Naive thymus-derived CD4-positive, alpha-beta T cell (primary cell): Measurements from ENCODE around the gene LAIR1. TPM values are rescaled to one million over a fixed set of nuclear protein-coding genes. Genes with fewer than 3 reads are reported as not detected.
A peak's percentile ranks its signal among the peaks of the same experiment; 100 is the strongest.
"Not testable (repeated sequence)": the region's sequence is repeated elsewhere in the genome, so short reads cannot be mapped to it uniquely, and the experiment has no call there.

ENCODE experiments used
- ATAC-seq: fragments of 150-1000 bp; cut with Tn5 transposase; 2 replicates; pipeline ENCODE4 v1.10.0; 2021; ENCODE audit warnings: mild to moderate bottlenecking, moderate library complexity
- CTCF ChIA-PET: fragments of 350-600 bp; sonication (Branson Sonifier 250); formaldehyde crosslinking; loops from one replicate; lab custom pipeline; 2021; ENCODE audit warnings: antibody characterized with exemption; lab: Charles Lee
- POLR2A ChIA-PET: fragments of 350-600 bp; sonication (Branson Sonifier 250); formaldehyde crosslinking; loops from one replicate; lab custom pipeline; 2021; ENCODE audit warnings: antibody characterized with exemption, inconsistent platforms; lab: Charles Lee
- DNase-seq, 9 donors: peaks; one replicate each; pipeline versions ENCODE4 v3.0.0 to v3.0.0-alpha.2; 2020 to 2022; ENCODE audit warnings: mixed read lengths in 1 of 9
- H3K27ac ChIP-seq: one replicate; pipeline ENCODE4 v1.7.0; 2013; ENCODE audit warnings: mild to moderate bottlenecking, low read depth, low read length, moderate library complexity
- H3K27me3 ChIP-seq, 2 donors: one replicate each; pipeline ENCODE4 v1.7.0; 2013; ENCODE audit warnings: low read length in 2 of 2, mild to moderate bottlenecking in 2 of 2, moderate library complexity in 2 of 2; ENCODE audit not compliant: control insufficient read depth in 2 of 2, insufficient read depth in 2 of 2
- H3K36me3 ChIP-seq, 3 experiments: 1 replicate in 2 of 3; 2 replicates in 1 of 3; pipeline ENCODE4 v1.7.0; 2013; ENCODE audit warnings: low read length in 3 of 3, mild to moderate bottlenecking in 3 of 3, moderate library complexity in 1 of 3; ENCODE audit not compliant: insufficient read depth in 3 of 3, control insufficient read depth in 2 of 3
- H3K4me1 ChIP-seq, 2 donors: one replicate each; pipeline ENCODE4 v1.7.0; 2013; ENCODE audit warnings: low read length in 2 of 2, mild to moderate bottlenecking in 2 of 2, moderate library complexity in 1 of 2; ENCODE audit not compliant: control insufficient read depth in 2 of 2, insufficient read depth in 2 of 2
- H3K4me3 ChIP-seq: 2 replicates; pipeline ENCODE4 v1.7.0; 2013; ENCODE audit warnings: mild to moderate bottlenecking, low read length
- H3K9me3 ChIP-seq, 3 experiments: 1 replicate in 2 of 3; 2 replicates in 1 of 3; pipeline ENCODE4 v1.7.0; 2013; ENCODE audit warnings: low read length in 3 of 3; ENCODE audit not compliant: control insufficient read depth in 2 of 3
- H3K27ac Mint-ChIP-seq, 9 donors: one replicate each; pipeline ENCODE4 v1.8.0; 2020 to 2022; ENCODE audit warnings: mixed read lengths in 9 of 9, mild to moderate bottlenecking in 8 of 9, moderate library complexity in 5 of 9, inconsistent platforms in 2 of 9
- H3K27me3 Mint-ChIP-seq, 5 donors: one replicate each; pipeline ENCODE4 v1.8.0; 2021 to 2022; ENCODE audit warnings: mixed read lengths in 5 of 5, mild to moderate bottlenecking in 1 of 5
- H3K36me3 Mint-ChIP-seq, 5 donors: one replicate each; pipeline ENCODE4 v1.8.0; 2020 to 2022; ENCODE audit warnings: mixed read lengths in 5 of 5, mild to moderate bottlenecking in 3 of 5, inconsistent platforms in 1 of 5
- H3K4me1 Mint-ChIP-seq, 7 donors: one replicate each; pipeline ENCODE4 v1.8.0; 2020 to 2022; ENCODE audit warnings: mixed read lengths in 7 of 7, mild to moderate bottlenecking in 3 of 7, inconsistent platforms in 1 of 7
- H3K4me3 Mint-ChIP-seq, 10 donors: one replicate each; pipeline ENCODE4 v1.8.0; 2020 to 2022; ENCODE audit warnings: mild to moderate bottlenecking in 10 of 10, mixed read lengths in 10 of 10, moderate library complexity in 6 of 10, inconsistent platforms in 2 of 10
- H3K9me3 Mint-ChIP-seq, 11 donors: one replicate each; pipeline ENCODE4 v1.8.0; 2020 to 2022; ENCODE audit warnings: mixed read lengths in 11 of 11, mild to moderate bottlenecking in 4 of 11, inconsistent platforms in 1 of 11, moderate library complexity in 1 of 11
- intact Hi-C, 2 donors: fragments of 100-400 bp; cut with micrococcal nuclease; formaldehyde crosslinking; loops; one replicate each; pipeline ENCODE4 v1.15.1; 2023
- polyA plus RNA-seq, 2 donors: library from polyadenylated mRNA; unstranded; fragments of 300-500 nt; fragmentation: Illumina TruSeq; gene quantifications; one replicate each; pipeline ENCODE4 v1.2.3, GENCODE V29; 2021
- total RNA-seq, 6 experiments: library from RNA in 5 of 6; stranded (reverse) in 5 of 6; gene quantifications; 1 replicate in 5 of 6; 2 replicates in 1 of 6; pipeline ENCODE4 v1.2.3 and lab custom pipeline; 2021 to 2026

Gene LAIR1
- total and polyA plus RNA-seq, 7 experiments from 2014 or later = 47.0 to 98.1 (median 82.3) TPM

- no peak overlapping the region for H3K4me3 ChIP-seq
- Mint-ChIP-seq H3K27ac (no peak overlapping the region), H3K4me1 (peaks cover 8 to 16% (median 12%) of the 10 kb centered on the region in 7 donors), H3K4me3 (no peak overlapping the region), H3K27me3 (peaks cover 0 to 10% (median 0%) of the 10 kb centered on the region in 5 donors), H3K9me3 (no peaks in the 10 kb centered on the region), H3K36me3 (no peaks in the 10 kb centered on the region)
- ChIA-PET POLR2A (no interaction called here), CTCF (interaction anchor here (1.1 kb wide), 1 partner anchor 59 kb away, joined by 3 read pairs; no protein-coding TSS in a partner anchor)
- no peaks in the 10 kb centered on the region for H3K27me3 ChIP-seq
- H3K27ac ChIP-seq = no peak overlapping the region
- H3K36me3 ChIP-seq = no peaks in the 10 kb centered on the region
- DNase-seq (no peak), ATAC-seq (no peak)
- intact Hi-C loops = no loop called here
- H3K9me3 ChIP-seq = no peaks in the 10 kb centered on the region
- H3K4me1 ChIP-seq = peaks cover 0 to 7% of the 10 kb centered on the region in 2 donors
Measured at GRCh38 chr19:54331626-54332025, 33.1 kb downstream of the LAIR1 start.

GRCh38 chr19:54329476-54330165, 35.1 kb downstream of the LAIR1 start:
- intact Hi-C loops = loop anchor here (5.0 kb wide), 2 partner anchors 108 to 118 kb away; partner anchors contain the start of gene LENG8 (in 1 of the 2)
- Histone ChIP-seq H3K4me1 (peaks cover 0 to 7% of the 10 kb centered on the region in 2 donors), H3K27me3 (no peaks in the 10 kb centered on the region), H3K9me3 (no peaks in the 10 kb centered on the region), H3K36me3 (no peaks in the 10 kb centered on the region), H3K27ac (no peak overlapping the region), H3K4me3 (no peak overlapping the region)
- H3K27me3 Mint-ChIP-seq = peaks cover 0 to 16% (median 3%) of the 10 kb centered on the region in 5 donors
- ATAC-seq = no peak
- ChIA-PET POLR2A (no interaction called here), CTCF (interaction anchor here (0.9 to 1.6 kb wide), 3 partner anchors 8 to 61 kb away, joined by 4 read pairs; no protein-coding TSS in a partner anchor)
- H3K4me3 Mint-ChIP-seq = no peak overlapping the region
- H3K36me3 Mint-ChIP-seq = no peaks in the 10 kb centered on the region
- peaks cover 5 to 21% (median 14%) of the 10 kb centered on the region in 7 donors for H3K4me1 Mint-ChIP-seq
- H3K27ac Mint-ChIP-seq = peak overlapping the region in 1 of 9 donors; percentile 70
- DNase-seq = no peak
- H3K9me3 Mint-ChIP-seq = no peaks in the 10 kb centered on the region

GRCh38 chr19:54328781-54329180, 36.0 kb downstream of the LAIR1 start:
- not testable (repeated sequence) for H3K4me1 ChIP-seq, H3K9me3 Mint-ChIP-seq, H3K36me3 Mint-ChIP-seq, ATAC-seq, H3K4me3 ChIP-seq, H3K36me3 ChIP-seq, H3K4me3 Mint-ChIP-seq, H3K9me3 ChIP-seq, H3K27me3 ChIP-seq, DNase-seq, H3K27ac ChIP-seq
- H3K4me1 Mint-ChIP-seq = peaks cover 4 to 21% (median 14%) of the 10 kb centered on the region in 7 donors
- intact Hi-C loops = loop anchor here (5.0 kb wide), 2 partner anchors 109 to 119 kb away; partner anchors contain the start of gene LENG8 (in 1 of the 2)
- H3K27ac Mint-ChIP-seq = peak overlapping the region in 2 of 9 donors; percentile 51 to 63
- ChIA-PET CTCF (interaction anchor here (6.4 kb wide), 1 partner anchor 62 kb away, joined by 135 read pairs; no protein-coding TSS in a partner anchor), POLR2A (interaction anchor here (5.2 kb wide), 1 partner anchor 60 kb away, joined by 20 read pairs; no protein-coding TSS in a partner anchor)
- peaks cover 0 to 18% (median 0%) of the 10 kb centered on the region in 5 donors for H3K27me3 Mint-ChIP-seq

GRCh38 chr19:54325631-54326030, 39.1 kb downstream of the LAIR1 start:
- no peak overlapping the region for H3K27ac ChIP-seq
- no peak overlapping the region for H3K27ac Mint-ChIP-seq
- H3K4me3 Mint-ChIP-seq = no peak overlapping the region
- H3K36me3 Mint-ChIP-seq = no peaks in the 10 kb centered on the region
- no peaks in the 10 kb centered on the region for H3K9me3 ChIP-seq
- no peak overlapping the region for H3K4me3 ChIP-seq
- ATAC-seq = no peak
- ChIA-PET CTCF (interaction anchor here (0.5 to 6.4 kb wide), 6 partner anchors 8 to 100 kb away, joined by 3 to 135 read pairs (median 6); partner anchors contain the start of gene LILRA4), POLR2A (interaction anchor here (0.9 to 5.2 kb wide), 3 partner anchors 46 to 65 kb away, joined by 3 to 20 read pairs (median 11); no protein-coding TSS in a partner anchor)
- H3K4me1 Mint-ChIP-seq = peaks cover 4 to 21% (median 14%) of the 10 kb centered on the region in 7 donors
- H3K4me1 ChIP-seq = peaks cover 0 to 7% of the 10 kb centered on the region in 2 donors
- intact Hi-C loops = loop anchor here (1.0 to 5.0 kb wide), 4 partner anchors 29 to 122 kb away; partner anchors contain the start of gene LENG8 (in 1 of the 2)
- H3K9me3 Mint-ChIP-seq = peaks cover 0 to 1% (median 0%) of the 10 kb centered on the region in 11 donors
- no peaks in the 10 kb centered on the region for H3K27me3 ChIP-seq
- H3K36me3 ChIP-seq = no peaks in the 10 kb centered on the region
- H3K27me3 Mint-ChIP-seq = peaks cover 4 to 19% (median 5%) of the 10 kb centered on the region in 5 donors
- DNase-seq = no peak

- no peak overlapping the region for H3K4me3 Mint-ChIP-seq
- POLR2A ChIA-PET = interaction anchor here (0.9 to 5.2 kb wide), 3 partner anchors 46 to 65 kb away, joined by 3 to 20 read pairs (median 11); no protein-coding TSS in a partner anchor
- no peaks in the 10 kb centered on the region for H3K27me3 ChIP-seq
Measured at GRCh38 chr19:54325194-54325621, 39.5 kb downstream of the LAIR1 start.

GRCh38 chr19:54324071-54324470, 40.7 kb downstream of the LAIR1 start:
- H3K36me3 ChIP-seq = no peaks in the 10 kb centered on the region
- no peaks in the 10 kb centered on the region for H3K27me3 ChIP-seq
- peaks cover 0 to 1% (median 0%) of the 10 kb centered on the region in 11 donors for H3K9me3 Mint-ChIP-seq
- no peaks in the 10 kb centered on the region for H3K36me3 Mint-ChIP-seq
- no peak overlapping the region for H3K27ac ChIP-seq
- peaks cover 4 to 31% (median 8%) of the 10 kb centered on the region in 5 donors for H3K27me3 Mint-ChIP-seq
- no peak overlapping the region for H3K4me3 ChIP-seq
- DNase-seq = no peak
- peaks cover 4 to 21% (median 15%) of the 10 kb centered on the region in 7 donors for H3K4me1 Mint-ChIP-seq
- H3K9me3 ChIP-seq = no peaks in the 10 kb centered on the region
- no peak overlapping the region for H3K4me3 Mint-ChIP-seq
- ChIA-PET POLR2A (interaction anchor here (0.8 to 5.2 kb wide), 2 partner anchors 64 to 66 kb away, joined by 3 to 20 read pairs; no protein-coding TSS in a partner anchor), CTCF (interaction anchor here (0.6 to 6.4 kb wide), 8 partner anchors 15 to 155 kb away, joined by 3 to 135 read pairs (median 4); partner anchors contain the start of gene LILRA4)
- no peak overlapping the region for H3K27ac Mint-ChIP-seq
- ATAC-seq = no peak
- intact Hi-C loops = no loop called here
- peaks cover 0 to 7% of the 10 kb centered on the region in 2 donors for H3K4me1 ChIP-seq

More at GRCh38 chr19:54325194-54325621, 39.5 kb downstream of the LAIR1 start:
- Histone ChIP-seq H3K9me3 (no peaks in the 10 kb centered on the region), H3K4me3 (no peak overlapping the region), H3K36me3 (no peaks in the 10 kb centered on the region), H3K4me1 (peaks cover 0 to 7% of the 10 kb centered on the region in 2 donors), H3K27ac (no peak overlapping the region)
- Mint-ChIP-seq H3K9me3 (peaks cover 0 to 1% (median 0%) of the 10 kb centered on the region in 11 donors), H3K36me3 (no peaks in the 10 kb centered on the region), H3K27me3 (peaks cover 4 to 23% (median 7%) of the 10 kb centered on the region in 5 donors), H3K27ac (no peak overlapping the region), H3K4me1 (peaks cover 4 to 21% (median 14%) of the 10 kb centered on the region in 7 donors)
- CTCF ChIA-PET = interaction anchor here (0.9 to 6.4 kb wide), 5 partner anchors 14 to 66 kb away, joined by 3 to 135 read pairs (median 5); partner anchors contain the start of gene LILRA4
- DNase-seq (peak in 8 of 9 donors; percentile 35 to 74 (median 62)), ATAC-seq (peak; percentile 83)
- intact Hi-C loops = loop anchor here (1.0 to 5.0 kb wide), 4 partner anchors 29 to 122 kb away; partner anchors contain the start of gene LENG8 (in 1 of the 2)
